GM12891 (cell line): Measurements from ENCODE around the gene CCDC102A.
"Not testable (repeated sequence)": the region's sequence is repeated elsewhere in the genome, so short reads cannot be mapped to it uniquely, and the experiment has no call there.

ENCODE experiments used
- DNase-seq: peaks from one replicate; pipeline ENCODE4 v3.0.0; 2011; ENCODE audit warnings: low spot score; ENCODE audit not compliant: insufficient read length
- FAIRE-seq: peaks from 2 replicates; lab custom pipeline; 2011; peaks lifted over from hg19 to GRCh38; lab: Jason Lieb, UNC
- PAX5 ChIP-seq: IDR thresholded peaks from 2 replicates; pipeline ENCODE4 v1.6.1; 2011; ENCODE audit warnings: low read length, moderate library complexity, mild to moderate bottlenecking; ENCODE audit not compliant: insufficient read depth, severe bottlenecking
- POLR2A ChIP-seq: IDR thresholded peaks from 2 replicates; pipeline ENCODE4 v1.6.1; 2011; ENCODE audit warnings: low read depth, low read length, control low read depth
- POLR2AphosphoS5 ChIP-seq: IDR thresholded peaks from 2 replicates; pipeline ENCODE4 v1.6.1; 2011; ENCODE audit warnings: low read depth, low read length, control low read depth
- POU2F2 ChIP-seq: IDR thresholded peaks from 2 replicates; pipeline ENCODE4 v1.6.1; 2011; ENCODE audit warnings: low read depth, mild to moderate bottlenecking, control low read depth, low read length, moderate library complexity
- SPI1 ChIP-seq: IDR thresholded peaks from 2 replicates; pipeline ENCODE4 v1.6.1; 2011; ENCODE audit warnings: low read depth, low read length, control low read depth
- TAF1 ChIP-seq: IDR thresholded peaks from 2 replicates; pipeline ENCODE4 v1.6.1; 2011; ENCODE audit warnings: low read depth, low read length, control low read depth

The CCDC102A gene

DNA sequence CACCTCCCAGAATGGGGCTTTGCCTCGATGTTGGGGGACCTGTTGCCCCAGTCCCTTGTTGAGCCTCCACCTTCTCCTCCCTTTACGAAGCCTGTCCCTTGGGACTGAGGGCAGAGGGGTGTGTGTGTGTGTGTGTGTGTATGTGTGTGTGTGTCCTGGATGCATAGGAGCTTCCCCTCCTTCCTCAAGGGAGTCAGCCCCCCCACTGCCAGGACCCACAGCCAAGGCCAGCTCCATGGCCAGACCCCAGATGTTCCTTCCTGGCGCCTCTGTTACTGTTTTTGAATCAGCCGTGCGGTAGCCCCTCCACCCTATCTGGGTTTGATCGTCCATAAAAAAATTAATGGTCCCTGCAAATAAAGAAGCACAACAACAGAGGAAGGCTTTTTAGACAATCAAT, 32.4 kb downstream of the CCDC102A start:
- FAIRE-seq (no peak), DNase-seq (no peak)
- TF ChIP-seq PAX5 (no peak), POLR2AphosphoS5 (no peak), TAF1 (no peak), POLR2A (no peak), SPI1 (no peak), POU2F2 (no peak)

DNA sequence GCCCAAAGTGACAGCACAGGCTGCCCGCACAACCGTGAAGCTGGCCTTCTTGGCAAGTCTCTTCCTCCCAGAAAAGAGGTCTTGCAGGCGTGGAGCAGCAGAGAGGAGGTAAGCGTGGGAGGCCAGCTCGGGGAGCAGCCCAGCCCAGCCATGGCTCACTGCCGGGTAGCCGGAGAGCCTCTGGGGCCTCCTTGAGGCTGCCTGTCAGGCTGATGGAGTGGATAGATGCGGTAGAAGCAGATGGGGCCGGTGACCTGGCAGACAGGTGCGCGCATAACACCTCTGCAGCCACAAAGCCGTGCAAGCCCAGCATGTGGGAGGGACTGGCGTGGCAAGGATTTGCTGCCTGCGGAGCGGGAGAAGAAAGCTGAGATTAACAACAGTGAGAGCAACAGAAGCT, 33.0 kb downstream of the CCDC102A start:
- TF ChIP-seq SPI1, result no peak
- no peak for TF ChIP-seq TAF1
- no peak for TF ChIP-seq POLR2AphosphoS5
- no peak for TF ChIP-seq PAX5
- no peak for TF ChIP-seq POU2F2
- TF ChIP-seq POLR2A, result no peak
- DNase-seq (no peak), FAIRE-seq (no peak)

- FAIRE-seq (no peak), DNase-seq (no peak)
- TF ChIP-seq TAF1 (no peak), PAX5 (no peak), SPI1 (no peak), POLR2AphosphoS5 (no peak), POU2F2 (no peak), POLR2A (no peak)
These were observed 34.2 kb downstream of the CCDC102A start for GRCh38 chr16:57502048-57502775.

DNA sequence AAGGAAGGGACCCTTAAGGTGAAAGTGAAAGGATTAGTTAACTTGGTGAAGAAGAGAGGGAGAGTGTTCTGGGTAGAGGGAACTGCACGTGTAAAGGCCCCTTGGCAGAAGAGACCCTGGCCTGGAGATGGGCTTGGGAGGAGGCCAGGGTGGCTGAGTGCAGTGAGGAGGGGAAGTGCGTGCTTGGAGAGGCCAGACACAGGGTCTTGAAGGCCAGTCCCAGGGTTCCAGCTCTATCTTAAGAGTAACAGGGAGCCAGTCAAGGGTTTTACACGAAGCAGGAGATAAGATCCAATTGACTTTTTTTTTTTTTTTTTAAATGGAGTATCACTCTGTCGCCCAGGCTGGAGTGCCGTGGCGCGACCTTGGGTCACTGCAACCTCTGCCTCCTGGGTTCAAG, 34.9 kb downstream of the CCDC102A start:
- DNase-seq (no peak), FAIRE-seq (no peak)
- TF ChIP-seq PAX5, result no peak
- no peak for TF ChIP-seq TAF1
- no peak for TF ChIP-seq POLR2AphosphoS5
- TF ChIP-seq POU2F2, result no peak
- TF ChIP-seq SPI1, result no peak
- TF ChIP-seq POLR2A, result no peak

DNA sequence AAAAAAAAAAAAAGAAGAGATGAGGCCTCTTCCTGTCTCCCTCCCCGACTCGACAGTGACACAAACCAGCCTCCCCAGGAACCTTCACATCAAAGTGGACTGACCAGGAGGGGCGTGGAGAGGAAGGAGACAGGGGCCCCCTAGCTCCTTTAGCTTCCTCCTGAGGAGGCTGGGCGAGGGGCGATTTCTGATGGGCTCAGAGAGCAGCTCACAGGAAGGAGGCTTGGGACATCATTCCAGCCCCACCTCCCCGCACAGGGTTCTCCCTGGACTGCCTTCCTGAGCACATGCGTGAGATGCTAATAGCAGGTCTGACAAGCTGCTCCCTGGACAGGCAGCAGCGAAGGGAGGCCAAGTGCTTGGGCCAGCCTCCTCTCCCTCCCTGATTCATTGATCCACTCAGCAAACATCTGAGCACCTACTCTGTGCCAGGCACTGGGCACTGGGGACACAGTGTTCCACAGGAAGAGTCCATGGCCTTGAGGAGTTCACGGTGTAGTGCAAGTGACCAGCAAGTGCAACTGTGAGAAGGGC, 35.7 kb downstream of the CCDC102A start:
- DNase-seq (no peak), FAIRE-seq (no peak)
- TF ChIP-seq SPI1, result no peak
- no peak for TF ChIP-seq PAX5
- TF ChIP-seq POLR2AphosphoS5, result no peak
- no peak for TF ChIP-seq POU2F2
- TF ChIP-seq TAF1, result no peak
- no peak for TF ChIP-seq POLR2A

GRCh38 chr16:57499941-57500340, 36.4 kb downstream of the CCDC102A start:
- DNase-seq, result not testable (repeated sequence)

DNA sequence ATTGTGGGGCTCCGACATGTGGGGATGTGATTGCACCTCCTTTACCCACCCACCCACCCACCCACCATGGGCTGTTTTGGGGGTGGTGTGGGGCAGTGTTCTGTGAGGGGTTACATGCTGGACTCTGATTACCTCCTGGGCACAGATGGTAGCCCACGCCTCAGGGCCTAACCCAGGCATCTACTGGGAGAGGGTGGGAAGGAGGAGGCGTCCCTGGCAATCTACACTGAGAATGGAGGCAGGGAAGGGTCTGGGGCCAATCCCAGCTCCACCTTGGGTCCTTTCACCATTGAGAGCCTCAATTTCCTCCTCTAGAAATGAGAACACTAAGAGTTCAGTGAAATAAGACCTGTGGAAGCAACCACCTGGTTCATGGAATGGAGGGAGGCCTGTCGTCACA, 38.3 kb downstream of the CCDC102A start:
- DNase-seq (no peak), FAIRE-seq (no peak)
- no peak for TF ChIP-seq POLR2A
- TF ChIP-seq TAF1, result no peak
- no peak for TF ChIP-seq SPI1
- TF ChIP-seq POLR2AphosphoS5, result no peak
- TF ChIP-seq PAX5, result no peak
- no peak for TF ChIP-seq POU2F2

More at GRCh38 chr16:57499941-57500340, 36.4 kb downstream of the CCDC102A start:
- not testable (repeated sequence) for FAIRE-seq

DNA sequence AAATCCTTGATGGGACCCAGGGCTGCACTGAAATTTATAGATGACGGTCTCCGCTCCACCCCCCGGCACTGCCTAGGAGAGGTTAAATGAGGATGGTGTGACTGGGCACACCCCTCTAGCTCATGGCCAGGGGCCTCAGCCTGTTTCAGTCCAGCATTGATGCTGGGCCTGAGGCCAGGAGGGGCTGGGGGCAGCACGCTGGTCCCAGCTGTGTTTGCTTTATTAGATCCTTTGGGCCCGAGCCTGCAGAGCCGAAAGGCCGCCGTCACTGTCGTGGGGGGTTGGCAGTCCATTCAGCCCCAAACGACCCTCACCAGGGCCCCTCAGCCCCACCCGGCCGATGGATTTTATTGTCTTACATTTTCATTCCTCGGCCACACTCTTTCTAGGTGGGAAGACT, 39.2 kb downstream of the CCDC102A start:
- no peak for DNase-seq
- TF ChIP-seq POLR2AphosphoS5 (no peak), SPI1 (no peak), POU2F2 (no peak), POLR2A (no peak), PAX5 (no peak), TAF1 (no peak)
- no peak for FAIRE-seq

DNA sequence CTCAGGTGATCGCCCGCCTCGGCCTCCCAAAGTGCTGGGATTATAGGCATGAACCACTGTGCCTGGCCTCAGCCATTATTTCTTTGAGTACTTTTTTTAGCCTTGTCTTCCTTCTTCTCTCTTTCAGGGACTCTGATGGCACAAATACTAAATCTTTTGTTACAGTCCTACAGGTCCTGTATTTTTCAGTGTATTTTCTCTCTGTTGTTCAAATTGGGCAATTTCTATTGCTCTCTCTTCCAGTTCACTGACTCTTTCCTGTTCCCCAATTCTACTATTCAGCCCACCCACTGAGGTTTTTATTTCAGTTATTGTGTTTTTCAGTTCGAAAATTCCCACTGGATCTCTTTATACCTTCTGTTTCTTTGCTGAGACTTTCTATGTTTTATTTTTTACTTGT, 42.6 kb downstream of the CCDC102A start:
- no peak for TF ChIP-seq PAX5
- TF ChIP-seq TAF1, result no peak
- no peak for DNase-seq
- no peak for FAIRE-seq

- no peak for TF ChIP-seq SPI1
- TF ChIP-seq POLR2A, result no peak
- TF ChIP-seq TAF1, result no peak
- TF ChIP-seq POU2F2, result no peak
- TF ChIP-seq POLR2AphosphoS5, result no peak
- TF ChIP-seq PAX5, result no peak
- no peak for DNase-seq
- FAIRE-seq, result no peak
These were observed 47.1 kb downstream of the CCDC102A start for GRCh38 chr16:57489229-57489628.
